NCI-H1105 (cell line): ENCODE measurements around the gene DIPK2A.
A peak's percentile ranks its signal among the peaks of the same experiment; 100 is the strongest.

ENCODE experiments used
- DNase-seq: peaks from one replicate; lab custom pipeline; 2025; lab: John Stamatoyannopoulos, UW

The DIPK2A gene

GRCh38 chr3:143974271-143975238 is 2.9 kb downstream of the DIPK2A start:
- DNase-seq: no peak

GRCh38 chr3:143975554-143976152 is 4.0 kb downstream of the DIPK2A start:
- DNase-seq: peak; percentile 28

GRCh38 chr3:143977341-143978262 is 6.0 kb downstream of the DIPK2A start:
- DNase-seq: no peak

GRCh38 chr3:143978263-143978631 is 6.6 kb downstream of the DIPK2A start:
- DNase-seq: no peak

GRCh38 chr3:143979041-143979440 is 7.4 kb downstream of the DIPK2A start:
- DNase-seq: no peak

GRCh38 chr3:143979813-143980212 is 8.2 kb downstream of the DIPK2A start:
- DNase-seq: no peak

GRCh38 chr3:143988306-143988705 is 16.7 kb downstream of the DIPK2A start:
- DNase-seq: no peak

GRCh38 chr3:143989461-143989860 is 17.8 kb downstream of the DIPK2A start:
- DNase-seq: no peak

- no peak for DNase-seq
Measured at GRCh38 chr3:143991713-143992112, 20.1 kb downstream of the DIPK2A start.

GRCh38 chr3:143998266-143998665 is 26.6 kb downstream of the DIPK2A start:
- no peak for DNase-seq

GRCh38 chr3:144003051-144003450 is 31.4 kb downstream of the DIPK2A start:
- DNase-seq: no peak

- no peak for DNase-seq
Measured at GRCh38 chr3:144010371-144010770, 38.7 kb downstream of the DIPK2A start.

- no peak for DNase-seq
Measured at GRCh38 chr3:144011251-144011799, 39.7 kb downstream of the DIPK2A start.

GRCh38 chr3:144015133-144015532 is 43.5 kb downstream of the DIPK2A start:
- DNase-seq: no peak

GRCh38 chr3:144018776-144019175 is 47.2 kb downstream of the DIPK2A start:
- no peak for DNase-seq
